GM12878 (cell line): ENCODE data around the gene ELMOD3. TPM values are rescaled to one million over a fixed set of nuclear protein-coding genes. Genes with fewer than 3 reads are reported as not detected.
"Not testable (repeated sequence)": the region's sequence is repeated elsewhere in the genome, so short reads cannot be mapped to it uniquely, and the experiment has no call there.

Experiments used
- ATAC-seq: fragments of 200-7000 bp; cut with Tn5 transposase; 3 replicates; pipeline ENCODE4 v1.9.1; 2020; ENCODE audit warnings: mild to moderate bottlenecking, moderate library complexity
- BruUV-seq: library from RNA; stranded (reverse); fragments of 400-500 nt; replicated peaks from 2 replicates; lab custom pipeline; 2021; lab: Mats Ljungman, UMichigan
- CTCF ChIA-PET: fragments of 300-600 bp; sonication (Branson Sonifier 250); formaldehyde crosslinking; extraction: SDS; loops from one replicate; lab custom pipeline; 2021; ENCODE audit warnings: inconsistent platforms; lab: Yijun Ruan, JAX
- POLR2A ChIA-PET: fragments of 350-600 bp; formaldehyde crosslinking; extraction: SDS; loops from one replicate; lab custom pipeline; 2021; ENCODE audit warnings: inconsistent platforms; lab: Charles Lee
- RAD21 ChIA-PET: fragments of 300-600 bp; sonication (Branson Sonifier 250); formaldehyde crosslinking; loops from one replicate; lab custom pipeline; 2023; ENCODE audit warnings: antibody characterized with exemption; ENCODE audit not compliant: unreplicated experiment; lab: Charles Lee
- SMC1A ChIA-PET: fragments of 300-600 bp; sonication (Branson Sonifier 250); formaldehyde crosslinking; loops from one replicate; lab custom pipeline; 2023; ENCODE audit not compliant: unreplicated experiment, uncharacterized antibody; lab: Charles Lee
- DNase-seq: peaks from one replicate; pipeline ENCODE4 v3.0.0-alpha.2; 2011; ENCODE audit warnings: low read depth, low spot score
- FAIRE-seq: peaks from 3 replicates; lab custom pipeline; 2011; peaks lifted over from hg19 to GRCh38; lab: Jason Lieb, UNC
- H2AFZ ChIP-seq: 2 replicates; pipeline ENCODE4 v1.6.0; 2011; ENCODE audit warnings: low read depth, low read length, control low read depth; ENCODE audit not compliant: control insufficient read depth
- H3K27ac ChIP-seq: 2 replicates; pipeline ENCODE4 v1.5.1; 2011; ENCODE audit warnings: control low read depth; ENCODE audit not compliant: control insufficient read depth, insufficient read depth
- H3K27me3 ChIP-seq, 2 experiments: replicated peaks in 1 of 2; 2 replicates each; pipeline versions ENCODE4 v1.6.0 to v1.6.1; 2011; ENCODE audit warnings: low read length in 1 of 2; ENCODE audit not compliant: control insufficient read depth in 2 of 2, insufficient read depth in 2 of 2
- H3K36me3 ChIP-seq, 2 experiments: 2 replicates each; pipeline ENCODE4 v1.5.1; 2011; ENCODE audit warnings: low read length in 1 of 2; ENCODE audit not compliant: control insufficient read depth in 2 of 2, insufficient read depth in 2 of 2
- H3K4me1 ChIP-seq: 2 replicates; pipeline ENCODE4 v1.6.1; 2011; ENCODE audit warnings: mild to moderate bottlenecking, low read length, moderate library complexity, mixed read lengths; ENCODE audit not compliant: control insufficient read depth, insufficient read depth
- H3K4me2 ChIP-seq: 2 replicates; pipeline ENCODE4 v1.6.0; 2011; ENCODE audit warnings: control low read depth; ENCODE audit not compliant: control insufficient read depth, insufficient read depth
- H3K4me3 ChIP-seq: fragments of 200-600 bp; sonication (generic); 2 replicates; pipeline ENCODE4 v1.5.1; 2016
- H3K79me2 ChIP-seq: 2 replicates; pipeline ENCODE4 v1.6.0; 2011; ENCODE audit warnings: low read length; ENCODE audit not compliant: control insufficient read depth, insufficient read depth
- H3K9ac ChIP-seq: 2 replicates; pipeline ENCODE4 v1.8.0; 2011; ENCODE audit warnings: low read length, control low read depth, mixed read lengths; ENCODE audit not compliant: control insufficient read depth, insufficient read depth
- H3K9me3 ChIP-seq: replicated peaks from 3 replicates; pipeline ENCODE4 v1.5.1; 2011; ENCODE audit warnings: mild to moderate bottlenecking, low read length; ENCODE audit not compliant: control insufficient read depth, insufficient read depth
- H4K20me1 ChIP-seq: 2 replicates; pipeline ENCODE4 v1.6.0; 2011; ENCODE audit not compliant: control insufficient read depth, insufficient read depth
- ATF7 ChIP-seq: fragments of 450-650 bp; IDR thresholded peaks from 2 replicates; pipeline ENCODE4 v1.6.1; 2016; ENCODE audit warnings: low read depth, mild to moderate bottlenecking
- RBBP5 ChIP-seq: fragments of 200-600 bp; sonication (generic); conservative IDR thresholded peaks from 2 replicates; pipeline ENCODE4 v1.6.1; 2016
- RELB ChIP-seq: fragments of 450-650 bp; IDR thresholded peaks from 2 replicates; pipeline ENCODE4 v1.6.1; 2017; ENCODE audit warnings: low read depth, mild to moderate bottlenecking, moderate library complexity
- SMC3 ChIP-seq: IDR thresholded peaks from 2 replicates; pipeline ENCODE4 v1.6.1; 2011; ENCODE audit warnings: low read length, improper control_type of control experiment, borderline replicate concordance
- YBX1 ChIP-seq: fragments of 450-650 bp; IDR thresholded peaks from 2 replicates; pipeline ENCODE4 v1.6.1; 2016; ENCODE audit warnings: antibody characterized with exemption
- WGBS: methylation state at CpG from one replicate; pipeline ENCODE4 v1.1.6; 2016; ENCODE audit warnings: low lambda C conversion rate; ENCODE audit not compliant: insufficient replicate concordance, insufficient coverage; ENCODE audit errors: missing lambda C conversion rate; 5-methylcytosine and 5-hydroxymethylcytosine counted together
- in situ Hi-C: fragments of 300-500 bp; cut with MboI; formaldehyde crosslinking; loops from 9 replicates; pipeline ENCODE4 v1.14.3; 2018; ENCODE audit warnings: mixed read lengths
- intact Hi-C: fragments of 100-400 bp; cut with micrococcal nuclease; formaldehyde crosslinking; loops from one replicate; pipeline ENCODE4 v1.14.2; 2022; ENCODE audit not compliant: unreplicated experiment
- polyA plus RNA-seq, 11 experiments: library from polyadenylated mRNA; depleted of rRNA in 4 of 11; unstranded in 6 of 11; stranded (reverse) in 5 of 11; fragments of >200 nt; fragmentation: Nextera tagmentation in 4 of 11; fragmentation: Illumina TruSeq in 1 of 11; extraction: Ambion mirVana in 4 of 11; extraction: Trizol in 1 of 11; gene quantifications; 1 replicate in 1 of 11; 2 replicates in 10 of 11; pipeline versions ENCODE4 v1.2.1 to v1.2.3, GENCODE V29; 2011 to 2016; ENCODE audit warnings: inconsistent platforms in 2 of 11, missing spikeins in 2 of 11, low read depth in 1 of 11
- total RNA-seq, 4 experiments: library from RNA; depleted of rRNA in 3 of 4; stranded (reverse); fragments of >200 nt in 3 of 4; fragmentation: Illumina TruSeq in 1 of 4; extraction: Trizol in 1 of 4; gene quantifications; 2 replicates each; pipeline versions ENCODE4 v1.2.1 to v1.2.3, GENCODE V29; 2013 to 2021
- TF ChIP-seq, protein P1 (sequence below): fragments of 450-650 bp; IDR thresholded peaks from 2 replicates; pipeline ENCODE4 v1.6.1; 2018; ENCODE audit warnings: mild to moderate bottlenecking, low read depth, moderate library complexity; ENCODE audit not compliant: partially characterized antibody

ELMOD3 gene
- total and polyA plus RNA-seq, 10 of the 15 experiments (the other 5 are each of a cell fraction or from before 2014, with no cell fraction given) = 1.2 to 19.1 (median 12.5) TPM

- H3K4me2 ChIP-seq, in situ Hi-C loops, FAIRE-seq, DNase-seq, H3K9me3 ChIP-seq, H2AFZ ChIP-seq, RAD21 ChIA-PET, H3K4me3 ChIP-seq, SMC1A ChIA-PET, ATAC-seq, H3K36me3 ChIP-seq, BruUV-seq, H3K27ac ChIP-seq, H4K20me1 ChIP-seq, H3K27me3 ChIP-seq, H3K9ac ChIP-seq, CTCF ChIA-PET: not testable (repeated sequence)
- Histone ChIP-seq H3K79me2 (peaks cover 37% of the 10 kb centered on the region), H3K4me1 (peaks cover 18% of the 10 kb centered on the region)
- 94% methylated on average over 2 of the region's 3 CpGs for WGBS
- intact Hi-C loops = loop anchor here (5.0 kb wide), 1 partner anchor 223 kb away; no protein-coding TSS in a partner anchor
- POLR2A ChIA-PET = interaction anchor here (0.7 kb wide), 1 partner anchor 16 kb away, joined by 7 read pairs; no protein-coding TSS in a partner anchor
Measured at GRCh38 chr2:85329701-85330100, 24.9 kb upstream of the ELMOD3 start.

- peak overlapping the region; percentile 71 for H2AFZ ChIP-seq
- H3K9me3 ChIP-seq = no peaks in the 10 kb centered on the region
- BruUV-seq = no TSS peak
- ChIA-PET SMC1A (interaction anchor here (0.7 to 0.8 kb wide), 2 partner anchors 26 to 221 kb away, joined by 3 to 5 read pairs; no protein-coding TSS in a partner anchor), RAD21 (interaction anchor here (1.4 kb wide), 1 partner anchor 23 kb away, joined by 4 read pairs; the partner anchor contains the start of genes ELMOD3 and RETSAT), CTCF (interaction anchor here (0.8 to 1.4 kb wide), 3 partner anchors 16 to 65 kb away, joined by 3 read pairs; no protein-coding TSS in a partner anchor), POLR2A (interaction anchor here (1.4 kb wide), 1 partner anchor 20 kb away, joined by 4 read pairs; no protein-coding TSS in a partner anchor)
- intact Hi-C loops (no loop called here), in situ Hi-C loops (no loop called here)
- H3K27ac ChIP-seq = no peak overlapping the region; the same call in 1 of the 2 replicates
- FAIRE-seq (peak; percentile 81), DNase-seq (no peak), ATAC-seq (peak; percentile 25)
- H3K79me2 ChIP-seq = peaks cover 24% of the 10 kb centered on the region
- H3K36me3 ChIP-seq = no peaks in the 10 kb centered on the region
- H4K20me1 ChIP-seq = peaks cover 2% of the 10 kb centered on the region; the same call in 1 of the 2 replicates
- H3K4me1 ChIP-seq = peaks cover 17% of the 10 kb centered on the region
- under 1% methylated on average over 13 of the region's 13 CpGs for WGBS
- no peak overlapping the region; the same call in 1 of the 2 replicates for H3K4me3 ChIP-seq
- 0 out of 2 replicates have a peak overlapping the region, but pooled peaks have one; percentile 7 for H3K9ac ChIP-seq
- no peaks in the 10 kb centered on the region for H3K27me3 ChIP-seq
- H3K4me2 ChIP-seq = peak overlapping the region; percentile 81
- TF ChIP-seq RBBP5 = no peak
- TF ChIP-seq, protein P1, sequence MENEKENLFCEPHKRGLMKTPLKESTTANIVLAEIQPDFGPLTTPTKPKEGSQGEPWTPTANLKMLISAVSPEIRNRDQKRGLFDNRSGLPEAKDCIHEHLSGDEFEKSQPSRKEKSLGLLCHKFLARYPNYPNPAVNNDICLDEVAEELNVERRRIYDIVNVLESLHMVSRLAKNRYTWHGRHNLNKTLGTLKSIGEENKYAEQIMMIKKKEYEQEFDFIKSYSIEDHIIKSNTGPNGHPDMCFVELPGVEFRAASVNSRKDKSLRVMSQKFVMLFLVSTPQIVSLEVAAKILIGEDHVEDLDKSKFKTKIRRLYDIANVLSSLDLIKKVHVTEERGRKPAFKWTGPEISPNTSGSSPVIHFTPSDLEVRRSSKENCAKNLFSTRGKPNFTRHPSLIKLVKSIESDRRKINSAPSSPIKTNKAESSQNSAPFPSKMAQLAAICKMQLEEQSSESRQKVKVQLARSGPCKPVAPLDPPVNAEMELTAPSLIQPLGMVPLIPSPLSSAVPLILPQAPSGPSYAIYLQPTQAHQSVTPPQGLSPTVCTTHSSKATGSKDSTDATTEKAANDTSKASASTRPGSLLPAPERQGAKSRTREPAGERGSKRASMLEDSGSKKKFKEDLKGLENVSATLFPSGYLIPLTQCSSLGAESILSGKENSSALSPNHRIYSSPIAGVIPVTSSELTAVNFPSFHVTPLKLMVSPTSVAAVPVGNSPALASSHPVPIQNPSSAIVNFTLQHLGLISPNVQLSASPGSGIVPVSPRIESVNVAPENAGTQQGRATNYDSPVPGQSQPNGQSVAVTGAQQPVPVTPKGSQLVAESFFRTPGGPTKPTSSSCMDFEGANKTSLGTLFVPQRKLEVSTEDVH = no peak
- TF ChIP-seq YBX1 = no peak
- TF ChIP-seq ATF7 = peak; percentile 20; the same call in 1 of the 2 replicates
- no peak for TF ChIP-seq SMC3
- no peak for TF ChIP-seq RELB
Measured at GRCh38 chr2:85330839-85331636, 23.5 kb upstream of the ELMOD3 start.
